GM18907 (cell line): ENCODE data around the gene GCK.
"Not testable (repeated sequence)": the region's sequence is repeated elsewhere in the genome, so short reads cannot be mapped to it uniquely, and the experiment has no call there.

Experiments used
- ATAC-seq: cut with Tn5 transposase; IDR thresholded peaks from one replicate; pipeline ENCODE4 v1.9.1; 2021; ENCODE audit warnings: mild to moderate bottlenecking, moderate library complexity; ENCODE audit not compliant: unreplicated experiment

The GCK gene

DNA sequence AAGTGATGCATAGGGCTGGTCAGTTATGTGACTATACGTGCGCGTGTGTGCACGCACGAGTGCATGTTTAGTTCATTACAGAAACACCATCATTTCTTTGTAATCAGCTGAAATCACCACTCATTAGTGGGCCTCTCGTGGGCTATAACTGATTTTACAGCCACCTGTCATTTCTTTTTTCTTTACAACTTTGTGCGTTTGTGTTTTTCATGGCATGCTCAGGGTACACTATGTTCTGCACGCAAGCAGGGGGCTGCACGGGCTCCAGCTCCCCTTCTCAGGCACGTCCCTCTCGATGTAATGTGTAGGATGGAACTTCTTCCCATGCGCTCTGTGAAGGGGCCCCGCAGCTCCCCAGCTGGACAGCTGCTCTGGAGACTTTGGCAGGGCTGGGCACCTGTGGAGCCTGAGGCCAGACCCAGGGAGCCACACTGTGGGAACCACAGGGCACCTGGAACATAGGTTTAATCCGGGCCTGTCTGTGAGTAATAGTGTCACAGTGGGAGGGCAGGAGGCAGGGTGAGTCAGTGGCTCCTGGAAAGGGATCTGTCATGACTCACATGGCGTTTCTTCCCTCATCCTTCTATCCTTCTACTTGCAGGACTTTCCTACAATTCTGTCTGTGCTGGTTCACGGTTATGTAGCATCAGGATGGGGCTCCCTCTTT lies 4.9 kb downstream of the GCK start:
- no peak for ATAC-seq

DNA sequence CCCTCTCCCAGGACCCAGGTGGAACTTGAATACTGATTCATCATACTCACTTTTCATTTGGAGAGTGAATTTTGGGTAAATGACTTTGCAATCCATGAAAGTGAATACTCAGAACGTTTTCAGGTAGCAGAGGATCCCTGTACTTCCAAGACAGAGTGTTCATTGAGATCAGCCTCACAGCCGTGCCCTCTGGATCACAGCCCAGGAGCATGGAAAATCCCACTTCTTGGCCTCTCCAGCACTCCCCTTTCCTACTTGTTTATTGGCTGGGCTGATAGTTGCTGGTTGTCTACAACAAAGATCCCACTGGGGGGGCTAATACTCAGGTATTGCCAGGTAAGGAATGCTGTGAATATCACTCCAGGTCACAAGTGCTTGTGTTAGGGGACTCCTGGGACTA lies 5.9 kb downstream of the GCK start:
- no peak for ATAC-seq

DNA sequence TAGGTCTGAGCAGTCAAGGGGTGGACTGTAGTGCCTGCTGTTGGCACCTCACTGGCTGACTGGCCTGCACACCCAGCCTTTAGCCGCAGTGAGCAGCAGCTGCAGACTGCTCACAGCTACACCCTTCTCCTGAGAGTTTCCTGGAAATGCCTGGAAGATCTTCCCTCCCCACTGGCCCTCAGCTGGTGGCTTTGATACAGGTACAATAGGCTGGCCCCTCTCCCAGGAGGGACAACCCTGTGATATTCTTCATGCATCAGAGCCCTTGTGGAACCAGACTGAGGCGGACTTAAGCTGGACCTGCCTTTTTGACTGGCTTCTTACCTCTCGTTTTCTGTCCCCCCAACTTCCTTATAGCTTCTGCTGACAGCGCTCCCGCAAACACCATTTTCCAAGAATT lies 6.4 kb downstream of the GCK start:
- ATAC-seq, result no peak

GRCh38 chr7:44180631-44181030 lies 8.6 kb downstream of the GCK start:
- ATAC-seq, result no peak

GRCh38 chr7:44177570-44178131 lies 11.6 kb downstream of the GCK start:
- ATAC-seq, result no peak

DNA sequence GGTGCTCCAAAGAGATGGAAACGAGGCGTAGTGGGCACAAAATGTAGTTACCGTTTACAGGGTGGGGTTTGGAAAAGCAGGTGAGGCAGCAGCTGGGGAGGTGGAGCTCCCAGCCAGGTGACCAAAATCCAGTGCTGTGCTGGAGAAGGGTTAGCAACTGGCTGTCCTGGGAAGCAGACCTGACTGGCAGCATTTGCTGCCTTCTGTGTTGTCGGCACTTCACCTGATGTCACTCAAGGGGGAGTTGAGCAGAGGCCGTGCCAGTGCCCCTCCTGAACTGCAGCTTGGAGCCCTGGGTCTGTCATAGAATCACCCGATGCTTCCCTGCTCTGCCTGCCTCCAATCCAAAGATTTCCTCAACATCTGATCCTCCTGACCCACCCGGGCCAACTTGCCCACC lies 12.8 kb downstream of the GCK start:
- no peak for ATAC-seq

DNA sequence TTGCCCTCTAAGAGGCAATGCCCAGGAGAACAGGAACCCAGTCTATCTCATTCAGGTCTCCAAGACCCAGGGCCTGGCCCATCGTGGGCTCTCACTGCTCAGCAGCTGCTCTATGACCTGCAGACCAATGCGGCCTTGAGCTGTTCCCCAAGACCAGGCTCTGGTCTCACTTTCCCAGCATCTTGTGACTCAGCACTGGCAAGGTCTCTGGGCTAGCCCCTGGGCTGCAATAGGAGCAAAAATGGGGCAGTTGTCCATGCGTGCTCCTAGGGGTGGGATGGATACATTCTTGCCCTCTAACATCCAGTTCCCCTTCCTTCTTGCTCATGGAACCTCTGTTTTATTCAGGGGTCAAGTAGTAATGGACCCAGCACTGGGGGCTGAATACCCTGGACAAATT lies 13.5 kb downstream of the GCK start:
- no peak for ATAC-seq

DNA sequence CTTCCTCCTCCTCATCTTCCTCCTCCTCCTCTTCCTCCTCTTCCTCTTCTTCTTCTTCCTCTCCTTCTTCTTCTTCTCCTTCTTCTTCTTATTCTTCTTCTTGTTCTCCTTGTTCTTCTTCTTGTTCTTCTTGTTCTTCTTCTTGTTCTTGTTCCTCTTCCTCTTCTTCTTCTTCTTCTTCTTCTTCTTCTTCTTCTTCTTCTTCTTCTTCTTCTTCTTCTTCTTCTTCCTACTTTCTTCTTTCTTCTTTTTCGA lies 14.6 kb downstream of the GCK start:
- ATAC-seq, result not testable (repeated sequence)

DNA sequence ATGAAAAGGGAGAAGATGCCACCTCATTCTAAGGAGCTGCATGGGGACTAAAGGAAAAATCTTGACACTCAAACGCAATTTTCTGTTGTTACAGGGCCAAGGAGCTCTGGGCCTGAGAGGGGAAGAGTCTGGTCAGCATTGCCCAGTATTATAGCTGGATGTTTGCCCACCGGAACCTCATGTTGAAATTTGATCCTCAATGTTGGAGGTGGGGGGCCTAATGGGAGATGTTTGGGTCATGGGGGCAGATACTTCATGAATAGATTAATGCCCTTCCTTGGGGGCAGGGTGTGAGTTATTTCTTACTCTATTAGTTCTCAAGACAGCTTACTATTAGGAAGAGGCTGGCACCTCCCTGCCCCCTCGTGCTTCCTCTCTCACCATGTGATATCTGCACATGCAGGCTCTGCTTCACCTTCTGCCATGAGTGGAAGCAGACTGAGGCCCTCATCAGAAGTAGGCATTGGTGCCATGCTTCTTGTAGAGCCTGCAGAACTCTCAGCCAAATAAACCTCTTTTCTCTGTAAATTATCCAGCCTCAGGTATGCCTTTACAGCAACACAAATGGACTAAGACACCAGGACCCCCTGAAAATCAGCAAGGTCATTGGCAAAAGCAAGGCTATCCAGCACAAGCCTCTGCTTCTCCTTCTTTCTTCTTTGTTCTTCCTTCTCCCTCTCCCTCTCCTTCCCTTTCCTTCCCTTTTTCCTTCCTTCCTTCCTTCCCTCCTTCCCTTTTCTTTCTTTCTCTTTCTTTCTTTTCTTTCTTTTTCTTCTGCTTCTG lies 15.1 kb downstream of the GCK start:
- no peak for ATAC-seq

DNA sequence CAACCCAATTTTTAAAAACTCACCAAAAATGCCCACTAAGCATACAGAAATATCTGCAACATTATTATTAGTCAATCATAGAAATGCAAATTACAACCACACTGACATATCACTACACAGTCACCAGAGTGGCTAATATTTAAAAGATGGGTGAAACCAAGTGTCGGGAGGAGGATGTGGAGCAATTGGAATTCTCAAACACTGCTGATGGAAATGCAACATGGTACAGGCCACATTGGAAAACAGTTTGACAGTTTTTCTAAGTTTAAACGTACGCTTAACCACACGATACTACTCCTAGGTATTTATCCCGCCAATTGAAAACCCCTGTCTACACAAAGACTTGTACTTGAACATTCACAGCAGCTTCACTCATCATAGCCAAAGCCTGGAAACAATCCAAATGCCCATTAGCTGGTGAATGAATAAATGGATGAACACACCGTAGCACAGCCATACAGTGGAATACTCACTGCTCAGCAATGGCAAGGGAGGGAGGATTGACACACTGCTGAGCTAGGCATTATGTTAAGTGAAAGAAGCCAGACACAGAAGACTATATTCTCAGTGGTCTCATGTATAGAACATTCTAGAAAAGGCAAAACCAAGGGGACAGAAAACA lies 16.3 kb downstream of the GCK start:
- ATAC-seq, result no peak

DNA sequence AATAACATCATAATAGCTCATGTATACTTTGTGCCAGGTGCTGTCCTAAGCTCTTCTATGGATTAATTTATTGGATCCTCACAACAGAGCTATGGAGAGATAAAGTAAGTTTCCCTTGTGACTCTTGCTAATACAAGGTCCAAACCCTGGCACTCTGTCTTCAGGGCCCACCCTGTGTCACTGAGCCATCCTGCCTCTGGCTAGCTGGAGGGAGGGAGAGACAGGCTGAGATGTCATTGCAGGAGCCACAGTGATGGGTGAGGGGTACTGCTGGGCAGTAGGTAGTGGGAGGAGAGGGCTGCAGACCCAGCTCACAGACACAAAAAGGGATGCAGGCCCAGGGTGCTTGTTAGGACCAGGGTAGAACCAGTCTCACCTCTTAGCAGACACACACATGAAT lies 16.9 kb downstream of the GCK start:
- no peak for ATAC-seq

DNA sequence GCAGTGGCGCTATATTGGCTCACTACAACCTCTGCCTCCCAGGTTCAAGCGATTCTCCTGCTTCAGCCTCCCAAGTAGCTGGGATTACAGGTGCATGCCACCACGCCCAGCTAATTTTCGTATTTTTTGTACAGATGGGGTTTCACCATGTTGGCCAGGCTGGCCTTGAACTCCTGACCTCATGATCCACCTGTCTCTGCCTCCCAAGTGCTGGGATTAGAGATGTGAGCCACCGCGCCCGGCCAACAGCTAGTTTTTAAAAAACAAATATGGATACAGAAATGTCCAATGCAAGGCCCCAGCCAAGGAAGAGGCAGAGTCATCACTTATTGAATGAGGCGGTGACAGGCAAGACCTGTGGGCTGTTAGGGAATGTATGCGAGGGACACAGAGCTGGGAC lies 17.3 kb downstream of the GCK start:
- ATAC-seq, result not testable (repeated sequence)

DNA sequence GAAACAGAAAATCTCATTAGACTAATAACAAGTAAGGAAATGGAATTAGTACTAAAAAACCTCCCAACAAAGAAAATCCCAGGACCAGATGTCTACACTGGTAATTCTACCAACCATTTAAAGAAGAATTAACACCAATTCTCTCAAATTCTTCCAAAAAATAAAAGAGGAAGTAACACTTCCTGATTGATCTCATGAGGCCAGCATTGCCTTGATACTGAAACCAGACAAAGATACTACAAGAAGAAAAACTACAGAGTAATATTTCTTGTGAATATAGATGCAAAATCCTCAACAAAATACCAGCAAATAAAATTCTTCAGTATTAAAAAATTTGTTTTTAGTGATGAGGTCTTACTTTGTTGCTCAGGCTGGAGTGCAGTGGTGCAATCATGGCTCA lies 21.3 kb downstream of the GCK start:
- no peak for ATAC-seq

- ATAC-seq, result no peak
Measured at GRCh38 chr7:44163591-44163990, 25.6 kb downstream of the GCK start.

GRCh38 chr7:44162785-44163395 lies 26.3 kb downstream of the GCK start:
- ATAC-seq, result no peak

DNA sequence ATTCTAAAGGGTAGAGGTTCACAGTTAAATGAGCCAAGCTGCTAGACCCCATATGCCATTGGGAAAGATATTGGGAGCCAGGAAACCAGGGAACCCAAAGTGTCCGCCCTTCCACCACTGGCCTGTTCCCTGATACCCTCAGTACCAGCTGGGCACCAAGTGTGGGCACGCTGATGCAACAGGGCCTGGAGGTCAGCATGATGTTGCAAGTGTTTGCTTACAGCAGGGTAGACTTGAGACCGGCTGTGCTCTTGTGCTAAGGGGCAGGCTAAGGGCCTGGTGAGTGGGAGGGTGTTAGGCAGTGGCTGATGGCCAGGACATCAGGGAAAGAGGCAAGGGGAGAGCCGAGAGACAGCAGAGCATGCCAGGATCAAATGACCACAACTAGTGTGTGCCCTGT lies 27.1 kb downstream of the GCK start:
- no peak for ATAC-seq

- ATAC-seq, result no peak
Measured at GRCh38 chr7:44161371-44161770, 27.9 kb downstream of the GCK start.

DNA sequence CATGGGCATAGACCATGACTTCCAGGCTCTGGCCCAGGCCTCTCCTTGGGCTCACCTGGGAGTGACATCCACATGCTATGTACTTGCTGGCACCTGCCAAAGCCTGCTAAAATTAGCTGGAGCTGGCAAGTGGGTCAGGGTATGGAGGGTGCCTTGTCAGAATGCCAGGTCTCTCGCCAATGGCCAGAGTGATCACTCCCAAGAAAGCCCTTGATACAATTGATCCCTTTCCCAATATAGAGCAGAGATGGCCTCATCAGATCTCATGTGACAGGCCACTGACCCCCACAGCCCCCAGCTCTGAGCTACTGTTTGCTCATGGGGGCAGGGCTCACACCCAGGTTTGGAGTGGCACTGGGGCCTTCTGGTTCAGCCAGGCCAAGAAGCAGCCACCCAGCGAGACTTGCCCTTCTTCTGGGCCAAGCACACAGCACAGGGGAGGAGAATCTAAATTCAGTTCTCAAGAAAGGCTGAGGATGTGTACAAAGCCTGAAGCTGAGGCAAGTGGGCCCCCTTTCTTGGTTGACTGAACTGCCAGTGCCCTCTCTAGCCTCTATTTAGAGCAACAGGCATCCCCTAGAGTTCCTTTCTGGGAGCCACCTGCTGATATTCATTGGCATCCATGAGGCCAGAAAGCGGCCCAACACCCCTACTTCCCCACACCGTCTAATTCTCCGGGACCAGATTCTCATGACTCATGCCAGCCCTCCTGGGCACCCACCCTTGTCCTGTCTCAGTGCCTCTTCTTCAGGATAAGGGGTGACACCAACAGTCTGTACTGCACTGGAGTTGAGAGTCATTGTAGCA lies 29.2 kb downstream of the GCK start:
- no peak for ATAC-seq

GRCh38 chr7:44158873-44159631 lies 30.2 kb downstream of the GCK start:
- no peak for ATAC-seq
